CD4-positive, alpha-beta memory T cell (primary cell): ENCODE measurements around the gene TRAF3. TPM values are rescaled to one million over a fixed set of nuclear protein-coding genes. Genes with fewer than 3 reads are reported as not detected.

Source experiments
- CTCF ChIA-PET: fragments of 350-600 bp; sonication (Branson Sonifier 250); formaldehyde crosslinking; loops from one replicate; lab custom pipeline; 2021; ENCODE audit warnings: inconsistent platforms; ENCODE audit not compliant: partially characterized antibody; lab: Charles Lee
- POLR2A ChIA-PET: fragments of 350-600 bp; sonication (Branson Sonifier 250); formaldehyde crosslinking; loops from one replicate; lab custom pipeline; 2021; ENCODE audit not compliant: partially characterized antibody; lab: Charles Lee
- DNase-seq, 5 donors: peaks; one replicate each; pipeline versions ENCODE4 v3.0.0 to v3.0.0-alpha.2; 2020 to 2022; ENCODE audit warnings: mixed read lengths in 1 of 5
- H3K27ac ChIP-seq: one replicate; pipeline ENCODE4 v1.7.0; 2013; ENCODE audit warnings: low read depth, low read length
- H3K27me3 ChIP-seq: 2 replicates; pipeline ENCODE4 v1.7.0; 2013; ENCODE audit warnings: mild to moderate bottlenecking, low read length, moderate library complexity; ENCODE audit not compliant: insufficient read depth
- H3K36me3 ChIP-seq: 2 replicates; pipeline ENCODE4 v1.7.0; 2013; ENCODE audit warnings: mild to moderate bottlenecking, low read length, moderate library complexity; ENCODE audit not compliant: insufficient read depth
- H3K4me1 ChIP-seq: 2 replicates; pipeline ENCODE4 v1.7.0; 2013; ENCODE audit warnings: mild to moderate bottlenecking, low read length, moderate library complexity; ENCODE audit not compliant: insufficient read depth
- H3K4me3 ChIP-seq, 2 donors: one replicate each; pipeline ENCODE4 v1.7.0; 2013; ENCODE audit warnings: low read length in 2 of 2, mild to moderate bottlenecking in 1 of 2
- H3K9me3 ChIP-seq, 2 donors: one replicate each; pipeline ENCODE4 v1.7.0; 2013; ENCODE audit warnings: low read length in 2 of 2, control low read depth in 1 of 2; ENCODE audit not compliant: control insufficient read depth in 1 of 2
- H3K27ac Mint-ChIP-seq, 7 donors: one replicate each; pipeline ENCODE4 v1.8.0; 2020 to 2021; ENCODE audit warnings: mixed read lengths in 7 of 7, mild to moderate bottlenecking in 6 of 7, inconsistent platforms in 3 of 7, moderate library complexity in 3 of 7
- H3K27me3 Mint-ChIP-seq, 2 donors: one replicate each; pipeline ENCODE4 v1.8.0; 2020 to 2021; ENCODE audit warnings: mixed read lengths in 2 of 2
- H3K36me3 Mint-ChIP-seq, 2 donors: one replicate each; pipeline ENCODE4 v1.8.0; 2020 to 2021; ENCODE audit warnings: mixed read lengths in 2 of 2, inconsistent platforms in 1 of 2, mild to moderate bottlenecking in 1 of 2
- H3K4me1 Mint-ChIP-seq, 4 donors: one replicate each; pipeline ENCODE4 v1.8.0; 2020 to 2021; ENCODE audit warnings: mixed read lengths in 4 of 4, mild to moderate bottlenecking in 1 of 4
- H3K4me3 Mint-ChIP-seq, 8 donors: one replicate each; pipeline ENCODE4 v1.8.0; 2020 to 2021; ENCODE audit warnings: mixed read lengths in 8 of 8, mild to moderate bottlenecking in 7 of 8, moderate library complexity in 6 of 8, inconsistent platforms in 3 of 8
- H3K9me3 Mint-ChIP-seq, 8 donors: one replicate each; pipeline ENCODE4 v1.8.0; 2020 to 2021; ENCODE audit warnings: mixed read lengths in 8 of 8, mild to moderate bottlenecking in 5 of 8, inconsistent platforms in 3 of 8, moderate library complexity in 1 of 8
- intact Hi-C: fragments of 100-400 bp; cut with micrococcal nuclease; formaldehyde crosslinking; loops from one replicate; pipeline ENCODE4 v1.15.1; 2023
- polyA plus RNA-seq, 2 donors: library from polyadenylated mRNA; unstranded; fragments of 300-500 nt; fragmentation: Illumina TruSeq; gene quantifications; one replicate each; pipeline ENCODE4 v1.2.3, GENCODE V29; 2021
- total RNA-seq, 2 experiments: library from RNA; stranded (reverse); gene quantifications; one replicate each; pipeline ENCODE4 v1.2.3, GENCODE V29; 2021

TRAF3 gene
- total and polyA plus RNA-seq, 4 experiments from 2014 or later, result 14.9 to 44.8 (median 32.2) TPM

- CTCF ChIA-PET, result interaction anchor here (0.9 to 1.4 kb wide), 2 partner anchors 37 to 38 kb away, joined by 3 to 4 read pairs; no protein-coding TSS in a partner anchor
- Mint-ChIP-seq H3K36me3 (peaks cover 13 to 35% of the 10 kb centered on the region in 2 donors), H3K9me3 (peaks cover 0 to 2% (median 0%) of the 10 kb centered on the region in 8 donors)
These were observed 45.1 kb upstream of the TRAF3 start for GRCh38 chr14:102731871-102732800.

GRCh38 chr14:102732924-102733323, 44.3 kb upstream of the TRAF3 start:
- Histone ChIP-seq H3K27me3 (no peaks in the 10 kb centered on the region), H3K4me1 (no peaks in the 10 kb centered on the region), H3K36me3 (peaks cover 9% of the 10 kb centered on the region), H3K4me3 (no peak overlapping the region), H3K27ac (no peak overlapping the region), H3K9me3 (no peaks in the 10 kb centered on the region)
- intact Hi-C loops, result no loop called here
- CTCF ChIA-PET, result interaction anchor here (1.4 kb wide), 1 partner anchor 39 kb away, joined by 3 read pairs; no protein-coding TSS in a partner anchor
- H3K4me1 Mint-ChIP-seq, result peaks cover 0 to 9% (median under 1%) of the 10 kb centered on the region in 4 donors
- H3K4me3 Mint-ChIP-seq, result no peak overlapping the region
- no peak for DNase-seq
- peaks cover 0 to 2% (median 0%) of the 10 kb centered on the region in 8 donors for H3K9me3 Mint-ChIP-seq
- H3K36me3 Mint-ChIP-seq, result peaks cover 17 to 31% of the 10 kb centered on the region in 2 donors
- POLR2A ChIA-PET, result no interaction called here
- peak overlapping the region in 1 of 7 donors; percentile 58 for H3K27ac Mint-ChIP-seq
- H3K27me3 Mint-ChIP-seq, result no peaks in the 10 kb centered on the region

More at GRCh38 chr14:102731871-102732800, 45.1 kb upstream of the TRAF3 start:
- Mint-ChIP-seq H3K27ac (no peak overlapping the region), H3K27me3 (no peaks in the 10 kb centered on the region), H3K4me3 (no peak overlapping the region), H3K4me1 (peaks cover 0 to 9% (median under 1%) of the 10 kb centered on the region in 4 donors)
- Histone ChIP-seq H3K4me3 (no peak overlapping the region), H3K36me3 (peaks cover 9% of the 10 kb centered on the region), H3K27me3 (no peaks in the 10 kb centered on the region), H3K27ac (no peak overlapping the region), H3K9me3 (no peaks in the 10 kb centered on the region), H3K4me1 (no peaks in the 10 kb centered on the region)
- POLR2A ChIA-PET, result no interaction called here
- intact Hi-C loops, result no loop called here
- DNase-seq, result no peak

- no peak overlapping the region for H3K27ac Mint-ChIP-seq
- peaks cover 0 to 2% (median 0%) of the 10 kb centered on the region in 8 donors for H3K9me3 Mint-ChIP-seq
- H3K27me3 Mint-ChIP-seq, result no peaks in the 10 kb centered on the region
- CTCF ChIA-PET, result no interaction called here
- Histone ChIP-seq H3K4me3 (no peak overlapping the region), H3K9me3 (no peaks in the 10 kb centered on the region), H3K27ac (no peak overlapping the region), H3K4me1 (no peaks in the 10 kb centered on the region), H3K36me3 (peaks cover 5% of the 10 kb centered on the region), H3K27me3 (no peaks in the 10 kb centered on the region)
- intact Hi-C loops, result no loop called here
- H3K4me1 Mint-ChIP-seq, result peaks cover 0 to 9% (median under 1%) of the 10 kb centered on the region in 4 donors
- POLR2A ChIA-PET, result no interaction called here
- peaks cover 16 to 29% of the 10 kb centered on the region in 2 donors for H3K36me3 Mint-ChIP-seq
- no peak for DNase-seq
- H3K4me3 Mint-ChIP-seq, result no peak overlapping the region
These were observed 43.9 kb upstream of the TRAF3 start for GRCh38 chr14:102733326-102733725.

GRCh38 chr14:102734436-102734835, 42.8 kb upstream of the TRAF3 start:
- H3K9me3 Mint-ChIP-seq, result peaks cover 0 to 3% (median 0%) of the 10 kb centered on the region in 8 donors
- H3K9me3 ChIP-seq, result no peaks in the 10 kb centered on the region
- no peaks in the 10 kb centered on the region for H3K27me3 Mint-ChIP-seq
- H3K36me3 Mint-ChIP-seq, result peaks cover 16 to 21% of the 10 kb centered on the region in 2 donors
- intact Hi-C loops, result no loop called here
- H3K27ac Mint-ChIP-seq, result peak overlapping the region in 1 of 7 donors; percentile 35
- no peaks in the 10 kb centered on the region for H3K36me3 ChIP-seq
- DNase-seq, result no peak
- H3K4me3 Mint-ChIP-seq, result no peak overlapping the region
- H3K27ac ChIP-seq, result no peak overlapping the region
- ChIA-PET CTCF (no interaction called here), POLR2A (no interaction called here)
- H3K4me1 ChIP-seq, result no peaks in the 10 kb centered on the region
- no peaks in the 10 kb centered on the region for H3K27me3 ChIP-seq
- no peak overlapping the region for H3K4me3 ChIP-seq
- peaks cover 0 to 9% (median under 1%) of the 10 kb centered on the region in 4 donors for H3K4me1 Mint-ChIP-seq

GRCh38 chr14:102736956-102737355, 40.3 kb upstream of the TRAF3 start:
- H3K27me3 Mint-ChIP-seq, result no peaks in the 10 kb centered on the region
- ChIA-PET POLR2A (no interaction called here), CTCF (no interaction called here)
- H3K27ac ChIP-seq, result no peak overlapping the region
- peaks cover 12 to 20% of the 10 kb centered on the region in 2 donors for H3K36me3 Mint-ChIP-seq
- H3K27me3 ChIP-seq, result no peaks in the 10 kb centered on the region
- H3K27ac Mint-ChIP-seq, result no peak overlapping the region
- H3K36me3 ChIP-seq, result no peaks in the 10 kb centered on the region
- H3K4me1 ChIP-seq, result no peaks in the 10 kb centered on the region
- peaks cover 0 to 22% (median 2%) of the 10 kb centered on the region in 8 donors for H3K9me3 Mint-ChIP-seq
- H3K4me1 Mint-ChIP-seq, result peaks cover 0 to 9% (median under 1%) of the 10 kb centered on the region in 4 donors
- intact Hi-C loops, result no loop called here
- no peak for DNase-seq
- H3K4me3 ChIP-seq, result no peak overlapping the region
- H3K4me3 Mint-ChIP-seq, result no peak overlapping the region
- H3K9me3 ChIP-seq, result no peaks in the 10 kb centered on the region

- Mint-ChIP-seq H3K4me3 (no peak overlapping the region), H3K36me3 (peaks cover 14 to 21% of the 10 kb centered on the region in 2 donors), H3K4me1 (peaks cover 0 to 9% (median under 1%) of the 10 kb centered on the region in 4 donors), H3K9me3 (peaks cover 0 to 26% (median 5%) of the 10 kb centered on the region in 8 donors), H3K27ac (peak overlapping the region in 1 of 7 donors; percentile 4), H3K27me3 (no peaks in the 10 kb centered on the region)
- no peak for DNase-seq
- no peaks in the 10 kb centered on the region for H3K27me3 ChIP-seq
- ChIA-PET POLR2A (no interaction called here), CTCF (no interaction called here)
- no peaks in the 10 kb centered on the region for H3K36me3 ChIP-seq
- no peak overlapping the region for H3K27ac ChIP-seq
- intact Hi-C loops, result no loop called here
- H3K9me3 ChIP-seq, result no peaks in the 10 kb centered on the region
- no peaks in the 10 kb centered on the region for H3K4me1 ChIP-seq
- no peak overlapping the region for H3K4me3 ChIP-seq
These were observed 39.6 kb upstream of the TRAF3 start for GRCh38 chr14:102737402-102738372.
